ENCODE results near the gene ATP5F1E.

DNA sequence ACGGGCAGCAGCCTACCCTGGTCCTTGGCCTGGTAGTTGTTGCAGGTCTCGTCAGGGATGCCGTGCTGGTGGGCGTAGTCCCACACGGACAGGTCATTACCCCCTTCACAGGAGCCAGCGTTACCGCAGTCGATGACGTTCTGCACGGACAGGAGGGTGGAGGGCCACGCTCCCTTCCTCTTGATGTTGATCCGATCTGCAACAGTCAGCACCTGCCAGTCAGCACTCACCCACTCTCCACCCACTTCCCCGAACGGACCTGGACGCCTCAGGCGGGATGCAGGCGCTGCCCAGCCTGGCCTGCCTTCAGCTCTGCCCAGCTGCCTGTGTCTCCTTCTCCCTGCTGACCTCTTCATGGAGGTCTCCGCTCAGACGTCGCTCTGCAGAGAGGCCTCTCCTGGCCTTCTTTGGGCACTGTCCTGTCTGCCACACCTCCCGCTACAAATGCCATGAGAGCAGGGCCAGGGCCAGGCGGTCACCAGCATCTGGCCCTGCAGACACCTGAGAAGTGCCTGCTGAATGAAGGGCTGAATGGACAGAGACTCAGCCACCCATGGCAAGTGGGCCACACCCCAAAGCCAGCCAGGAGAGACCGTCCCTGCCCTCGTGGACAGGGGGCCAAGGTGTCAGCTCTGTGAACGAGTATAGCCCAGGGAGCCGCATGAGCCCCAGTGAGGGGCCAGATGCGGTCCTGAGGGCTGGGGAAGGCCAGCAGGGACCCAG, 30.5 kb downstream of the ATP5F1E start:
- TF ChIP-seq, protein P1, sequence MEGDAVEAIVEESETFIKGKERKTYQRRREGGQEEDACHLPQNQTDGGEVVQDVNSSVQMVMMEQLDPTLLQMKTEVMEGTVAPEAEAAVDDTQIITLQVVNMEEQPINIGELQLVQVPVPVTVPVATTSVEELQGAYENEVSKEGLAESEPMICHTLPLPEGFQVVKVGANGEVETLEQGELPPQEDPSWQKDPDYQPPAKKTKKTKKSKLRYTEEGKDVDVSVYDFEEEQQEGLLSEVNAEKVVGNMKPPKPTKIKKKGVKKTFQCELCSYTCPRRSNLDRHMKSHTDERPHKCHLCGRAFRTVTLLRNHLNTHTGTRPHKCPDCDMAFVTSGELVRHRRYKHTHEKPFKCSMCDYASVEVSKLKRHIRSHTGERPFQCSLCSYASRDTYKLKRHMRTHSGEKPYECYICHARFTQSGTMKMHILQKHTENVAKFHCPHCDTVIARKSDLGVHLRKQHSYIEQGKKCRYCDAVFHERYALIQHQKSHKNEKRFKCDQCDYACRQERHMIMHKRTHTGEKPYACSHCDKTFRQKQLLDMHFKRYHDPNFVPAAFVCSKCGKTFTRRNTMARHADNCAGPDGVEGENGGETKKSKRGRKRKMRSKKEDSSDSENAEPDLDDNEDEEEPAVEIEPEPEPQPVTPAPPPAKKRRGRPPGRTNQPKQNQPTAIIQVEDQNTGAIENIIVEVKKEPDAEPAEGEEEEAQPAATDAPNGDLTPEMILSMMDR (conservative IDR thresholded peaks at IDR 0.05), result no peak
- no peak for TF ChIP-seq EZH2 (IDR thresholded peaks at IDR 0.05; ENCODE audit: low read depth)

Data from PC-9 (cell line).